HEK293 (cell line): ENCODE results near the gene EMC7.

Experiments
- CTCF ChIP-seq: fragments of 450-650 bp; formaldehyde crosslinking; IDR thresholded peaks from 2 replicates; pipeline ENCODE4 v1.5.1; 2016; ENCODE audit warnings: missing biosample characterization, missing genetic modification characterization
- PBX3 ChIP-seq: sonication (generic); formaldehyde crosslinking; IDR thresholded peaks from 2 replicates; pipeline ENCODE4 v1.8.1; 2022; ENCODE audit warnings: mild to moderate bottlenecking, moderate library complexity, missing genetic modification reagents
- TRIM28 ChIP-seq: IDR thresholded peaks from 2 replicates; pipeline ENCODE4 v1.6.1; 2011; ENCODE audit warnings: low read length, control low read depth, borderline replicate concordance
- YY1 ChIP-seq: fragments of 450-650 bp; formaldehyde crosslinking; IDR thresholded peaks from 2 replicates; pipeline ENCODE4 v1.5.1; 2018; ENCODE audit warnings: missing biosample characterization, missing genetic modification characterization
- ZBTB11 ChIP-seq: fragments of 450-650 bp; formaldehyde crosslinking; conservative IDR thresholded peaks from 2 replicates; pipeline ENCODE4 v1.5.1; 2016; ENCODE audit warnings: low read depth, missing biosample characterization, missing genetic modification characterization
- ZNF280D ChIP-seq: fragments of 450-650 bp; formaldehyde crosslinking; IDR thresholded peaks from 2 replicates; pipeline ENCODE4 v1.5.1; 2016; ENCODE audit warnings: missing biosample characterization, missing genetic modification characterization
- ZNF529 ChIP-seq: fragments of 450-650 bp; formaldehyde crosslinking; IDR thresholded peaks from 2 replicates; pipeline ENCODE4 v1.5.1; 2017; ENCODE audit warnings: missing genetic modification characterization, missing biosample characterization; ENCODE audit not compliant: insufficient replicate concordance
- ZNF558 ChIP-seq: fragments of 450-650 bp; formaldehyde crosslinking; IDR thresholded peaks from 2 replicates; pipeline ENCODE4 v1.5.1; 2016; ENCODE audit warnings: missing biosample characterization, missing genetic modification characterization
- ZNF747 ChIP-seq: fragments of 450-650 bp; formaldehyde crosslinking; IDR thresholded peaks from 2 replicates; pipeline ENCODE4 v1.5.1; 2016; ENCODE audit warnings: missing biosample characterization, missing genetic modification characterization
- ZSCAN30 ChIP-seq: fragments of 450-650 bp; IDR thresholded peaks from 2 replicates; pipeline ENCODE4 v1.5.1; 2018; ENCODE audit warnings: missing biosample characterization, mild to moderate bottlenecking, missing genetic modification characterization, moderate library complexity
- ZSCAN5A ChIP-seq: fragments of 450-650 bp; formaldehyde crosslinking; IDR thresholded peaks from 2 replicates; pipeline ENCODE4 v1.5.1; 2016; ENCODE audit warnings: missing biosample characterization, missing genetic modification characterization

GRCh38 chr15:34038871-34039789 lies 62.5 kb downstream of the EMC7 start, which contains the start of gene AVEN:
- TF ChIP-seq ZBTB11 (tag by site-specific recombination) (peak; percentile 33; the same call in 1 of the 2 replicates), ZNF529 (tag by site-specific recombination) (no peak), ZNF558 (tag by site-specific recombination) (no peak), YY1 (tag by site-specific recombination) (no peak), CTCF (tag by site-specific recombination) (no peak), ZSCAN30 (tag by site-specific recombination) (no peak), ZNF747 (no peak), PBX3 (no peak), TRIM28 (no peak), ZNF280D (tag by site-specific recombination) (no peak), ZSCAN5A (no peak)
